ENCODE measurements around the gene TNK2.

- TF ChIP-seq GATA2 (IDR thresholded peaks at IDR 0.05; ENCODE audit: low read depth, low read length) (no peak), GATA3 (IDR thresholded peaks at IDR 0.05; ENCODE audit: low read depth, low read length) (no peak)
These were observed 19.1 kb downstream of the TNK2 start for GRCh38 chr3:195888981-195889869.
